NB4 (cell line): ENCODE data around the gene CPED1.

Experiments used
- CTCF ChIP-seq: IDR thresholded peaks from one replicate; pipeline ENCODE4 v1.5.1; 2012; ENCODE audit warnings: low read depth, low read length
- POLR2A ChIP-seq: IDR thresholded peaks from 2 replicates; pipeline ENCODE4 v1.6.1; 2011; ENCODE audit warnings: mild to moderate bottlenecking; ENCODE audit not compliant: insufficient read length; ENCODE audit errors: extremely low read depth

GRCh38 chr7:121139427-121139826 is 150.9 kb downstream of the CPED1 start:
- TF ChIP-seq CTCF (no peak), POLR2A (no peak)
